ENCODE results near the gene CDK5RAP3.

Gene CDK5RAP3

DNA sequence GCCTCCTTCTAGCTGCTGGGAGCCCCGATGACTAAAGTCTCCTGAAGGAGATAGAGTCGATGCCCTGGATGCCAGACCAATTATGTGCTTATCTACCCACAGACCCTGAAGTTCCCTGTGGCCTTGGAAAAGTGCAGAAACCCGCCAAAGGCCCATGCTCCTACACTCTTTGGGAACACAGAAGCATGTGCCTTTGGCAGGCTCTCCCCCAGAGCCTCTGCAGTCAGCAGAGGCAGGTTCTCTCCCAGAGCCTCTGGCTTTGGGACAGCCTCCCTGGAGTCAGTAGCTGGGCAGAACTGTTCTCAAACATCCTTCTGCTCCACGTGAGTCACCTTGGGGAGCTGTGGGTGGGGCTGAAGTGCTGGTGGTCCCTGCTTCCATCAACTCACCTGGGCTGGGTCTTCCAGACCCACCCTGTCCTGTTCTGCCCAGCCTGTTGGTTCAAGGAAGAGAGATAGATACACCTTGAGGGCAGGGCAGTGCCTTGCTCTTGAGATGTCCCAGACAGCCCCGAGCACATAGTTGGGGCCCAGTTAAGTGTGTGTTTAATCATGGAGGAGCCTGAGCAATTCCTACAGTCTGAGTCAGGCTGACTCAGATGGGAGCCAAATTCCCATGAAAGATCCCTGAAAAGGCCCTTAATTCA, 3.2 kb upstream of the CDK5RAP3 start:
- Histone ChIP-seq H3K27ac (ENCODE audit: low read length) (no peak overlapping the region), H3K4me2 (ENCODE audit: insufficient read depth, low read length) (no peak overlapping the region), H4K20me1 (ENCODE audit: insufficient read depth, low read length) (no peaks in the 10 kb centered on the region), H3K4me1 (ENCODE audit: insufficient read depth, low read length) (peaks cover 28% of the 10 kb centered on the region), H3K9ac (ENCODE audit: low read depth, low read length) (no peak overlapping the region), H3K9me3 (ENCODE audit: insufficient read depth, low read length, severe bottlenecking) (no peaks in the 10 kb centered on the region), H3K36me3 (ENCODE audit: insufficient read depth, low read length) (no peaks in the 10 kb centered on the region; the same call in 1 of the 2 replicates), H2AFZ (ENCODE audit: low read depth, low read length) (no peak overlapping the region), H3K79me2 (ENCODE audit: insufficient read depth, low read length) (peaks cover 19% of the 10 kb centered on the region), H3K27me3 (ENCODE audit: insufficient read depth, low read length, poor library complexity) (no peaks in the 10 kb centered on the region), H3K4me3 (ENCODE audit: low read depth in 1 of 2, low read length in 2 of 2) (no peak overlapping the region)
- TF ChIP-seq, protein P1, sequence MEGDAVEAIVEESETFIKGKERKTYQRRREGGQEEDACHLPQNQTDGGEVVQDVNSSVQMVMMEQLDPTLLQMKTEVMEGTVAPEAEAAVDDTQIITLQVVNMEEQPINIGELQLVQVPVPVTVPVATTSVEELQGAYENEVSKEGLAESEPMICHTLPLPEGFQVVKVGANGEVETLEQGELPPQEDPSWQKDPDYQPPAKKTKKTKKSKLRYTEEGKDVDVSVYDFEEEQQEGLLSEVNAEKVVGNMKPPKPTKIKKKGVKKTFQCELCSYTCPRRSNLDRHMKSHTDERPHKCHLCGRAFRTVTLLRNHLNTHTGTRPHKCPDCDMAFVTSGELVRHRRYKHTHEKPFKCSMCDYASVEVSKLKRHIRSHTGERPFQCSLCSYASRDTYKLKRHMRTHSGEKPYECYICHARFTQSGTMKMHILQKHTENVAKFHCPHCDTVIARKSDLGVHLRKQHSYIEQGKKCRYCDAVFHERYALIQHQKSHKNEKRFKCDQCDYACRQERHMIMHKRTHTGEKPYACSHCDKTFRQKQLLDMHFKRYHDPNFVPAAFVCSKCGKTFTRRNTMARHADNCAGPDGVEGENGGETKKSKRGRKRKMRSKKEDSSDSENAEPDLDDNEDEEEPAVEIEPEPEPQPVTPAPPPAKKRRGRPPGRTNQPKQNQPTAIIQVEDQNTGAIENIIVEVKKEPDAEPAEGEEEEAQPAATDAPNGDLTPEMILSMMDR (IDR thresholded peaks at IDR 0.05; ENCODE audit: borderline replicate concordance, extremely low read depth, low read length, poor library complexity, severe bottlenecking), result no peak
- TF ChIP-seq EZH2 (IDR thresholded peaks at IDR 0.05; ENCODE audit: borderline replicate concordance, low read depth, low read length, severe bottlenecking), result no peak
- ATAC-seq (ENCODE audit: insufficient read depth, low read depth) (no peak), DNase-seq (no peak)

DNA sequence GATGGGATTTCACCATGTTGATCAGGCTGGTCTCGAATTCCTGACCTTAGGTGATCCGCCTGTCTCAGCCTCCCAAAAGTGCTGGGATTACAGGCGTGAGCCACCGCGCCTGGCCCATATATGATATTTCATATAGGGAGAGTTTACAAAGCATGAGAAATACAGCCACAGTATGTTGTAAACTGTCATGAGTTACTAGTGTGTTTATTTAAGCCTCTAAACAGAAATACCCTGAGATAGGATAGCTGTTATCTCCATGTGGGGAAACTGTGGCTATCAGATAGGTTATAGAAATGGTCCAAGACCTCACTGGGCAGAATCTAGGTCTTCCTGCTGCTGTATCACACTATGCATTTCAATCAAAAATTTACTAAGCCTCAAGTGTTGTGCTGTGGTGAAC, 2.1 kb upstream of the CDK5RAP3 start:
- H2AFZ ChIP-seq (ENCODE audit: low read depth, low read length), result no peak overlapping the region
- H3K4me1 ChIP-seq (ENCODE audit: insufficient read depth, low read length), result peaks cover 32% of the 10 kb centered on the region
- no peak overlapping the region for H3K4me3 ChIP-seq (ENCODE audit: low read depth in 1 of 2, low read length in 2 of 2)
- H3K27ac ChIP-seq (ENCODE audit: low read length), result no peak overlapping the region
- ATAC-seq (ENCODE audit: insufficient read depth, low read depth) (no peak), DNase-seq (no peak)
- peaks cover 21% of the 10 kb centered on the region for H3K79me2 ChIP-seq (ENCODE audit: insufficient read depth, low read length)
- no peaks in the 10 kb centered on the region for H3K27me3 ChIP-seq (ENCODE audit: insufficient read depth, low read length, poor library complexity)
- no peaks in the 10 kb centered on the region for H3K9me3 ChIP-seq (ENCODE audit: insufficient read depth, low read length, severe bottlenecking)
- H3K9ac ChIP-seq (ENCODE audit: low read depth, low read length), result no peak overlapping the region
- H4K20me1 ChIP-seq (ENCODE audit: insufficient read depth, low read length), result no peaks in the 10 kb centered on the region
- peaks cover 8% of the 10 kb centered on the region for H3K36me3 ChIP-seq (ENCODE audit: insufficient read depth, low read length)
- TF ChIP-seq, protein P1 (IDR thresholded peaks at IDR 0.05; ENCODE audit: borderline replicate concordance, extremely low read depth, low read length, poor library complexity, severe bottlenecking), result no peak
- TF ChIP-seq EZH2 (IDR thresholded peaks at IDR 0.05; ENCODE audit: borderline replicate concordance, low read depth, low read length, severe bottlenecking), result no peak
- H3K4me2 ChIP-seq (ENCODE audit: insufficient read depth, low read length), result no peak overlapping the region

DNA sequence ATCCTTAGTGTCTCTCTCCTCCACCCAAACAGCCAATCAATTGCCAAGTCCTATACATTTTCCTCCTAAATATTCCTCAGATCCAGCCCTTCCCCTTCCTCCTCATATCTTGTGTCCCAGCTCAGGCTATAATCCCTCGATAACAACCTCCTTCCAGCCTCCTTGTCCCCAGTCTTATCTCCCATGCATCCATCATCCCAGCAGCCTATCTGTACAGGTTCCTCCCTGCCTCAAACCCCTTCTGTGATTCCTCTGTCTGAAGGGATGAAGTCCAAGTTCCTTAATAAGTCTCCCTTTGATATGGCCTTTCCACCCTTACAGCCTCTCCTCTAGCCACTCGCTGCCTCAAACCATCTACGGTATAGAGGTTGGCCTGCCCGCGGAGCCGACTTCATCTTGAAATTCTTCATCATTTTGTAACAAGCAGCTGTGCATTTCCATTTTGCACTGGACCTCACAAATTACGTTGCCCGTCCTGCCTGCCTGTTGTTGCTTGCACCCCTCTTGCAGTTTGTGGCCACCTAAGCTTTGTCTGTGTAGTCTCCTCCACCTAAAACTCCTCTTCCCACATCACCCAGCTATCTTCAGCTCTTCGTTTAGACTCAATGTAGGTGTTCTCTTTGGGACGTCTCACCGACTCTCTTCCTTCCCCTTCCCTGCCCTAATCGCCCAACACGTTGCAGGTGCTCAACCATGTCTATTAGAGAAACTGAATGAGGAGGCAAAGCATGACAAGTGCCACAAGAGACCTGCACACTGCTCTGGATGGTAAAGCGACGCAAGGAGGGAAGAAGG, 786 bp upstream of the CDK5RAP3 start:
- H3K4me1 ChIP-seq (ENCODE audit: insufficient read depth, low read length), result peaks cover 32% of the 10 kb centered on the region
- H3K4me2 ChIP-seq (ENCODE audit: insufficient read depth, low read length), result peak overlapping the region; percentile 82
- H3K27ac ChIP-seq (ENCODE audit: low read length), result peak overlapping the region; percentile 83
- H2AFZ ChIP-seq (ENCODE audit: low read depth, low read length), result peak overlapping the region; percentile 98
- H3K79me2 ChIP-seq (ENCODE audit: insufficient read depth, low read length), result peaks cover 21% of the 10 kb centered on the region
- H3K9me3 ChIP-seq (ENCODE audit: insufficient read depth, low read length, severe bottlenecking), result no peaks in the 10 kb centered on the region
- no peak for DNase-seq
- H3K27me3 ChIP-seq (ENCODE audit: insufficient read depth, low read length, poor library complexity), result no peaks in the 10 kb centered on the region
- peak overlapping the region; percentile 76 for H3K9ac ChIP-seq (ENCODE audit: low read depth, low read length)
- peaks cover 19% of the 10 kb centered on the region for H3K36me3 ChIP-seq (ENCODE audit: insufficient read depth, low read length)
- peak overlapping the region; percentile 7 to 91; a peak in 3 of 4 replicates for H3K4me3 ChIP-seq (ENCODE audit: low read depth in 1 of 2, low read length in 2 of 2)
- no peak for ATAC-seq (ENCODE audit: insufficient read depth, low read depth)
- H4K20me1 ChIP-seq (ENCODE audit: insufficient read depth, low read length), result no peaks in the 10 kb centered on the region
- TF ChIP-seq, protein P1 (IDR thresholded peaks at IDR 0.05; ENCODE audit: borderline replicate concordance, extremely low read depth, low read length, poor library complexity, severe bottlenecking), result no peak
- no peak for TF ChIP-seq EZH2 (IDR thresholded peaks at IDR 0.05; ENCODE audit: borderline replicate concordance, low read depth, low read length, severe bottlenecking)

All from DND-41 (cell line).